Measurements from ENCODE around the gene FAR2.

GRCh38 chr12:29163146-29163545 lies 14.1 kb downstream of the FAR2 start:
- TF ChIP-seq, protein P1, sequence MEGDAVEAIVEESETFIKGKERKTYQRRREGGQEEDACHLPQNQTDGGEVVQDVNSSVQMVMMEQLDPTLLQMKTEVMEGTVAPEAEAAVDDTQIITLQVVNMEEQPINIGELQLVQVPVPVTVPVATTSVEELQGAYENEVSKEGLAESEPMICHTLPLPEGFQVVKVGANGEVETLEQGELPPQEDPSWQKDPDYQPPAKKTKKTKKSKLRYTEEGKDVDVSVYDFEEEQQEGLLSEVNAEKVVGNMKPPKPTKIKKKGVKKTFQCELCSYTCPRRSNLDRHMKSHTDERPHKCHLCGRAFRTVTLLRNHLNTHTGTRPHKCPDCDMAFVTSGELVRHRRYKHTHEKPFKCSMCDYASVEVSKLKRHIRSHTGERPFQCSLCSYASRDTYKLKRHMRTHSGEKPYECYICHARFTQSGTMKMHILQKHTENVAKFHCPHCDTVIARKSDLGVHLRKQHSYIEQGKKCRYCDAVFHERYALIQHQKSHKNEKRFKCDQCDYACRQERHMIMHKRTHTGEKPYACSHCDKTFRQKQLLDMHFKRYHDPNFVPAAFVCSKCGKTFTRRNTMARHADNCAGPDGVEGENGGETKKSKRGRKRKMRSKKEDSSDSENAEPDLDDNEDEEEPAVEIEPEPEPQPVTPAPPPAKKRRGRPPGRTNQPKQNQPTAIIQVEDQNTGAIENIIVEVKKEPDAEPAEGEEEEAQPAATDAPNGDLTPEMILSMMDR (IDR thresholded peaks at IDR 0.05; ENCODE audit: low read length): no peak
- no peak for TF ChIP-seq EZH2 (IDR thresholded peaks at IDR 0.05; ENCODE audit: borderline replicate concordance, low read length)
